Activated CD4-positive, alpha-beta T cell treated with anti-CD3 and anti-CD28 coated beads, Interleukin-2, amount 50 U/mL, for 48 hours (primary cell): Measurements from ENCODE around the gene RUFY1.
"Not testable (repeated sequence)": the region's sequence is repeated elsewhere in the genome, so short reads cannot be mapped to it uniquely, and the experiment has no call there.

Source experiments
- DNase-seq, 2 experiments: peaks; one replicate each; pipeline ENCODE4 v3.0.0-alpha.2; 2020

RUFY1 gene

GRCh38 chr5:179542170-179542569 is 8.2 kb upstream of the RUFY1 start:
- no peak for DNase-seq

GRCh38 chr5:179543275-179543674 is 7.1 kb upstream of the RUFY1 start:
- not testable (repeated sequence) for DNase-seq

GRCh38 chr5:179553006-179553405 is 2.7 kb downstream of the RUFY1 start:
- no peak for DNase-seq

- DNase-seq, result no peak
These were observed 3.5 kb downstream of the RUFY1 start for GRCh38 chr5:179553875-179554274.

- no peak for DNase-seq
These were observed 4.6 kb downstream of the RUFY1 start for GRCh38 chr5:179554981-179555380.

GRCh38 chr5:179558261-179558799 is 8.0 kb downstream of the RUFY1 start:
- not testable (repeated sequence) for DNase-seq

GRCh38 chr5:179558932-179559283 is 8.6 kb downstream of the RUFY1 start:
- DNase-seq, result peak; percentile 18 to 31

- peak; percentile 88 to 90 for DNase-seq
These were observed 9.2 kb downstream of the RUFY1 start for GRCh38 chr5:179559284-179560252.

GRCh38 chr5:179564526-179564925 is 14.2 kb downstream of the RUFY1 start:
- DNase-seq, result no peak

GRCh38 chr5:179568721-179569120 is 18.4 kb downstream of the RUFY1 start:
- no peak for DNase-seq

- DNase-seq, result no peak
These were observed 22.0 kb downstream of the RUFY1 start for GRCh38 chr5:179572386-179572785.

GRCh38 chr5:179577286-179577960 is 27.1 kb downstream of the RUFY1 start:
- no peak for DNase-seq

GRCh38 chr5:179585941-179586401 is 35.6 kb downstream of the RUFY1 start:
- no peak for DNase-seq

GRCh38 chr5:179588166-179588565 is 37.8 kb downstream of the RUFY1 start:
- DNase-seq, result no peak

GRCh38 chr5:179595916-179596315 is 45.6 kb downstream of the RUFY1 start:
- no peak for DNase-seq

- no peak for DNase-seq
These were observed 46.1 kb downstream of the RUFY1 start for GRCh38 chr5:179596421-179596820.

GRCh38 chr5:179599100-179599499 is 48.7 kb downstream of the RUFY1 start:
- DNase-seq, result no peak

GRCh38 chr5:179599566-179599965 is 49.2 kb downstream of the RUFY1 start:
- DNase-seq, result no peak

GRCh38 chr5:179599973-179600372 is 49.6 kb downstream of the RUFY1 start:
- no peak for DNase-seq

GRCh38 chr5:179601871-179602625 is 51.7 kb downstream of the RUFY1 start:
- DNase-seq, result no peak

- no peak for DNase-seq
These were observed 53.0 kb downstream of the RUFY1 start for GRCh38 chr5:179603308-179603707.

GRCh38 chr5:179605026-179605833 is 54.9 kb downstream of the RUFY1 start:
- DNase-seq, result no peak
